Astrocyte (in vitro differentiated cells and primary cell): ENCODE measurements around the gene TIMM10. TPM values are rescaled to one million over a fixed set of nuclear protein-coding genes. Genes with fewer than 3 reads are reported as not detected.

Experiments used
- DNase-seq: peaks from one replicate; pipeline ENCODE4 v3.0.0-alpha.2; 2010; ENCODE audit warnings: low read depth
- FAIRE-seq: peaks from 2 replicates; lab custom pipeline; 2011; peaks lifted over from hg19 to GRCh38; lab: Jason Lieb, UNC
- H2AFZ ChIP-seq: 2 replicates; pipeline ENCODE4 v1.6.0; 2012; ENCODE audit warnings: low read depth, low read length, inconsistent platforms
- H3K27ac ChIP-seq: 2 replicates; pipeline ENCODE4 v1.5.1; 2011; ENCODE audit warnings: low read depth, low read length, inconsistent platforms
- H3K27me3 ChIP-seq: 2 replicates; pipeline ENCODE4 v1.6.0; 2011; ENCODE audit warnings: low read length, inconsistent platforms; ENCODE audit not compliant: insufficient read depth
- H3K36me3 ChIP-seq: 2 replicates; pipeline ENCODE4 v1.5.1; 2011; ENCODE audit warnings: low read length, inconsistent platforms; ENCODE audit not compliant: insufficient read depth
- H3K4me1 ChIP-seq: 2 replicates; pipeline ENCODE4 v1.5.1; 2011; ENCODE audit warnings: low read length, inconsistent platforms; ENCODE audit not compliant: insufficient read depth
- H3K4me2 ChIP-seq: 2 replicates; pipeline ENCODE4 v1.6.0; 2012; ENCODE audit warnings: low read length, inconsistent platforms
- H3K4me3 ChIP-seq: 2 replicates; pipeline ENCODE4 v1.5.1; 2011; ENCODE audit warnings: low read depth, mild to moderate bottlenecking, low read length, inconsistent platforms; ENCODE audit not compliant: insufficient read depth
- H3K79me2 ChIP-seq: 2 replicates; pipeline ENCODE4 v1.6.0; 2012; ENCODE audit warnings: mild to moderate bottlenecking, low read length, inconsistent platforms; ENCODE audit not compliant: insufficient read depth
- H3K9ac ChIP-seq: 2 replicates; pipeline ENCODE4 v1.6.0; 2012; ENCODE audit warnings: mild to moderate bottlenecking, low read length, inconsistent platforms
- H3K9me3 ChIP-seq: 2 replicates; pipeline ENCODE4 v1.5.1; 2012; ENCODE audit warnings: low read depth, mild to moderate bottlenecking, low read length, inconsistent platforms; ENCODE audit not compliant: insufficient read depth
- H4K20me1 ChIP-seq: 2 replicates; pipeline ENCODE4 v1.6.0; 2012; ENCODE audit warnings: low read length, inconsistent platforms; ENCODE audit not compliant: insufficient read depth
- H3K27ac Mint-ChIP-seq: one replicate; pipeline ENCODE4 v1.8.0; 2021; ENCODE audit warnings: mild to moderate bottlenecking, mixed read lengths; ENCODE audit not compliant: unreplicated experiment
- H3K27me3 Mint-ChIP-seq: one replicate; pipeline ENCODE4 v1.8.0; 2021; ENCODE audit warnings: low read depth, mixed read lengths; ENCODE audit not compliant: unreplicated experiment
- H3K36me3 Mint-ChIP-seq: one replicate; pipeline ENCODE4 v1.8.0; 2021; ENCODE audit warnings: low read depth, mixed read lengths; ENCODE audit not compliant: unreplicated experiment
- H3K4me1 Mint-ChIP-seq: one replicate; pipeline ENCODE4 v1.8.0; 2021; ENCODE audit warnings: low read depth, mixed read lengths; ENCODE audit not compliant: unreplicated experiment
- H3K4me3 Mint-ChIP-seq: one replicate; pipeline ENCODE4 v1.8.0; 2021; ENCODE audit warnings: mild to moderate bottlenecking, moderate library complexity, mixed read lengths; ENCODE audit not compliant: unreplicated experiment
- H3K9me3 Mint-ChIP-seq: one replicate; pipeline ENCODE4 v1.8.0; 2021; ENCODE audit warnings: mild to moderate bottlenecking, mixed read lengths; ENCODE audit not compliant: unreplicated experiment
- CTCF ChIP-seq: IDR thresholded peaks from 2 replicates; pipeline ENCODE4 v1.5.1; 2011; ENCODE audit warnings: low read depth, mild to moderate bottlenecking, inconsistent platforms, low read length, moderate library complexity; ENCODE audit not compliant: insufficient read depth
- EZH2 ChIP-seq: IDR thresholded peaks from 2 replicates; pipeline ENCODE4 v1.6.1; 2012; ENCODE audit warnings: mild to moderate bottlenecking, low read length, inconsistent platforms; ENCODE audit not compliant: insufficient read depth
- total RNA-seq: library from RNA; stranded (reverse); gene quantifications from 2 replicates; pipeline ENCODE4 v1.2.1, GENCODE V29; 2021

The TIMM10 gene
- total RNA-seq, 1 donor from 2014 or later, result 56.1 TPM

DNA sequence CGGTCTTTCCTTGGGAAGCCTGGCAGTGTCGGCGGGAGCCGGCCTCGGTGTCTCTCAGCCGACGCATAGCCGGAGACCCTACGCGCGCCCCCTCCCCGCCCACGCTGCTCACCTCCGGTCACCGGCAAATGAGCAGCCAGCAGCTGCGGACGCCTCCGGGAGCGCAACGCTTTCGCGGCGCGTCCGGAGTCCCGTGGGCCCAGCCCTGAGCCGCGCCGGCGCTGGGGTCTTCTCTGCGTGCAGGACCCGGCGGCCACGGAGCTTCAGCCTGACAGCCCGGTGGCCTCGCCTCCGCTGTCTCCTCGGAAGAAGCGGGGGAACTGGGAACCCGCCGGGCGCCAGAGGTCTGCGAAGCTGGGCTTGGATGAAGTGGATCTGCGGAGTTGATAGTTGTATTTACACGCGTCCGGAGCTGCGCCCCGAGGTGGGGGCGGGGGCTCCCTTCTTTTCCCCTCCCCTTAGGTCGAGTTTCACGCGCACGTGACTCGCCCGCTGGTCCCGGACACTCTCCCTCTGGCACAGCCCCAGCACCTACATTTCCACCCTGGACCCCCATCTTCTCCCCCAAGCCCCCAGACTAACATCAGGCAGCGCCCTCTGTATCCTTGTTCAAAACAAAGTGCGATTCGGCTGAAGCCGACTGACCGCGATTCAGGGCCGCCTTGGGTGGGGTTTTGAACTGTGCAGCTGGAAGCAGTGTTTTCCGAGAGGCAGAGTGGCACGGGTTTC is 15.1 kb downstream of the TIMM10 start, which contains the start of gene SLC43A1:
TSS of gene SLC43A1 (minus strand) at position 371 of the 729 bp plus-strand sequence. CDS start 1,591 bp downstream, outside the sequence.
- H3K4me3 Mint-ChIP-seq, result peak within 1 kb of the TSS; percentile 94
- H3K27ac Mint-ChIP-seq, result no peak within 1 kb of the TSS
- no peaks in the 10 kb centered on the region for H3K4me1 Mint-ChIP-seq
- Histone ChIP-seq H3K9me3 (no peaks in the 10 kb centered on the region), H3K36me3 (no peaks in the 10 kb centered on the region), H3K9ac (peak within 1 kb of the TSS; percentile 76), H3K27ac (no peak within 1 kb of the TSS), H3K4me2 (peak within 1 kb of the TSS; percentile 92), H3K27me3 (no peaks in the 10 kb centered on the region), H3K4me1 (peaks cover 11% of the 10 kb centered on the region), H3K79me2 (no peaks in the 10 kb centered on the region), H4K20me1 (peaks cover 7% of the 10 kb centered on the region), H2AFZ (peak within 1 kb of the TSS; percentile 85), H3K4me3 (peak within 1 kb of the TSS; percentile 73)
- peak; percentile 39 for DNase-seq
- FAIRE-seq, result no peak
- H3K9me3 Mint-ChIP-seq, result no peaks in the 10 kb centered on the region
- TF ChIP-seq CTCF (no peak), EZH2 (no peak)
- peaks cover 24% of the 10 kb centered on the region for H3K27me3 Mint-ChIP-seq
- no peaks in the 10 kb centered on the region for H3K36me3 Mint-ChIP-seq

DNA sequence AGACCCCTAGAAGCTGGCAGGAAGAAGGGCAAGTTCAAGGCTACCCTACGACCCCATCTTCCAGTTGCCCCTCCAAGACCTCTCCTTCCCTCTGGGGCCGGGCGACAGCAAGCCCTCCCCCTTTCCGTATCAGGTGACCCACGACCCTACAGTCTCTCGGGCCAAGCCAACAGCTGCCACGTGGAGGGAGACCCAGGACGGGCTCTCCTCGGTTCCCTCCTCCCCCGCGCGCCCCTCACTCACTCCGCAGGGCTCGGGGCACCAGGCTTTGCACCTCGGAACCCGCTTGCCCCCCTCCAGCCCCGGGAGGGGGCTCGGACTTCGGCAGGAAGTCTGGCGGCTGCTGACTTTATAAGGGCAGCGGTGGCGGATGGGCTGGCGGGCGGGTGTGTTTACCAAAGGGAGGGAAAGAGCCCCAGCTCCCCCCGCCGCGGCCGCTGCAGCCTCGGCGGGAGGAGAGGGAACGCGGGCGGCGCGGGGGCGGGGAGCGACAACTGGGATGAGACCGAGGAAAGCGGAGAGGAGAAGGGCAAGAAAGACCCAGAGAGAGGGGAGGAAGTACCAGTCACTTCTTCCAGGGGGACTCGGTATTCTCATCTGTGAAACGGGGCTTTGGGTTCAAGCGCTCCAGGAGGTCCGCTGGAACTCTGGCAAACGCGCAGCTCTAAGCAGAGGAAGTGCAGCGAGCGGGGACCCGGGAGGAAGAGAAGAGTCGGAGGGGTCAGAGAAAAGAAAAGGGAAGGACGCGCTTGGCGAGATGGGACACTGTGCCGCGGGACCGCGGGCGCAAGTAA is 15.8 kb downstream of the TIMM10 start:
- no peak overlapping the region for H3K27ac Mint-ChIP-seq
- peak overlapping the region; percentile 85 for H2AFZ ChIP-seq

More for the DNA sequence above, 15.8 kb downstream of the TIMM10 start:
- Histone ChIP-seq H3K9ac (peak overlapping the region; percentile 76), H3K36me3 (no peaks in the 10 kb centered on the region), H4K20me1 (peaks cover 7% of the 10 kb centered on the region), H3K4me3 (peak overlapping the region; percentile 73), H3K9me3 (no peaks in the 10 kb centered on the region), H3K4me1 (peaks cover 11% of the 10 kb centered on the region), H3K79me2 (no peaks in the 10 kb centered on the region), H3K27ac (no peak overlapping the region), H3K4me2 (peak overlapping the region; percentile 92), H3K27me3 (no peaks in the 10 kb centered on the region)
- Mint-ChIP-seq H3K27me3 (peaks cover 24% of the 10 kb centered on the region), H3K9me3 (no peaks in the 10 kb centered on the region), H3K4me3 (peak overlapping the region; percentile 89), H3K4me1 (no peaks in the 10 kb centered on the region), H3K36me3 (no peaks in the 10 kb centered on the region)
- TF ChIP-seq EZH2 (no peak), CTCF (no peak)
- FAIRE-seq (no peak), DNase-seq (no peak)
